Left kidney (tissue), 2 donors: ENCODE results near the gene DALRD3. TPM values are rescaled to one million over a fixed set of nuclear protein-coding genes. Genes with fewer than 3 reads are reported as not detected.
A peak's percentile ranks its signal among the peaks of the same experiment; 100 is the strongest.
"Not testable (repeated sequence)": the region's sequence is repeated elsewhere in the genome, so short reads cannot be mapped to it uniquely, and the experiment has no call there.

Source experiments
- DNase-seq: peaks from one replicate; pipeline ENCODE4 v3.0.0-alpha.2; 2013
- polyA plus RNA-seq: library from polyadenylated mRNA; unstranded; fragments of 120-200 nt; gene quantifications from one replicate; pipeline ENCODE4 v1.2.1, GENCODE V29; 2013; ENCODE audit not compliant: insufficient read length

Gene DALRD3
- polyA plus RNA-seq, 1 donor: 78.5 TPM

- no peak for DNase-seq
Measured at GRCh38 chr3:49022688-49023171, 4.3 kb upstream of the DALRD3 start.

GRCh38 chr3:49021813-49022687 is 3.7 kb upstream of the DALRD3 start, which contains the start of gene NDUFAF3:
Gene NDUFAF3, plus strand, starts transcription at chr3:49022121. Its CDS starts 24 bp downstream, at chr3:49022145.
- DNase-seq: peak; percentile 93

GRCh38 chr3:49021213-49021812 is 2.9 kb upstream of the DALRD3 start:
- DNase-seq: peak; percentile 98

- no peak for DNase-seq
Measured at GRCh38 chr3:49020330-49021212, 2.2 kb upstream of the DALRD3 start.

- DNase-seq: no peak
Measured at GRCh38 chr3:49019941-49020329, 1.6 kb upstream of the DALRD3 start.

- no peak for DNase-seq
Measured at GRCh38 chr3:49018707-49019006, 277 bp upstream of the DALRD3 start.

- DNase-seq: no peak
Measured at GRCh38 chr3:49017229-49017970, 980 bp downstream of the DALRD3 start.

GRCh38 chr3:49016414-49017228 is 1.8 kb downstream of the DALRD3 start:
- no peak for DNase-seq

- DNase-seq: no peak
Measured at GRCh38 chr3:49015765-49016164, 2.6 kb downstream of the DALRD3 start.

- DNase-seq: no peak
Measured at GRCh38 chr3:49015072-49015471, 3.3 kb downstream of the DALRD3 start.

- no peak for DNase-seq
Measured at GRCh38 chr3:49013738-49014660, 4.4 kb downstream of the DALRD3 start.

- DNase-seq: no peak
Measured at GRCh38 chr3:49013113-49013737, 5.2 kb downstream of the DALRD3 start.

- no peak for DNase-seq
Measured at GRCh38 chr3:49012441-49013017, 5.9 kb downstream of the DALRD3 start.

- no peak for DNase-seq
Measured at GRCh38 chr3:49009396-49009795, 9.0 kb downstream of the DALRD3 start.

GRCh38 chr3:49008627-49009026 is 9.8 kb downstream of the DALRD3 start:
- DNase-seq: not testable (repeated sequence)

GRCh38 chr3:49007771-49008528 is 10.4 kb downstream of the DALRD3 start:
- DNase-seq: peak; percentile 78

- DNase-seq: peak; percentile 95
Measured at GRCh38 chr3:49007068-49007770, 11.2 kb downstream of the DALRD3 start, which contains the start of gene WDR6. Gene WDR6, plus strand, starts transcription at chr3:49007391. Its CDS starts 41 bp downstream, at chr3:49007432.
